GM10248 (cell line): Measurements from ENCODE around the gene TRMT11.
A peak's percentile ranks its signal among the peaks of the same experiment; 100 is the strongest.

ENCODE experiments used
- CTCF ChIA-PET: fragments of 300-600 bp; sonication (Branson Sonifier 250); formaldehyde crosslinking; extraction: SDS; loops from one replicate; lab custom pipeline; 2021; ENCODE audit warnings: antibody characterized with exemption; lab: Yijun Ruan, JAX
- POLR2A ChIA-PET: fragments of 350-650 bp; sonication (Branson Sonifier 250); formaldehyde crosslinking; extraction: SDS; loops from one replicate; lab custom pipeline; 2020; ENCODE audit warnings: antibody characterized with exemption; lab: Yijun Ruan, JAX
- DNase-seq: peaks from one replicate; pipeline ENCODE4 v3.0.0; 2012; ENCODE audit errors: extremely low spot score
- TF ChIP-seq, protein P1 (sequence below): IDR thresholded peaks from 2 replicates; pipeline ENCODE4 v1.5.1; 2012; ENCODE audit warnings: mild to moderate bottlenecking, low read depth; ENCODE audit errors: extremely low read depth, missing control alignments, control extremely low read depth

TRMT11 gene

DNA sequence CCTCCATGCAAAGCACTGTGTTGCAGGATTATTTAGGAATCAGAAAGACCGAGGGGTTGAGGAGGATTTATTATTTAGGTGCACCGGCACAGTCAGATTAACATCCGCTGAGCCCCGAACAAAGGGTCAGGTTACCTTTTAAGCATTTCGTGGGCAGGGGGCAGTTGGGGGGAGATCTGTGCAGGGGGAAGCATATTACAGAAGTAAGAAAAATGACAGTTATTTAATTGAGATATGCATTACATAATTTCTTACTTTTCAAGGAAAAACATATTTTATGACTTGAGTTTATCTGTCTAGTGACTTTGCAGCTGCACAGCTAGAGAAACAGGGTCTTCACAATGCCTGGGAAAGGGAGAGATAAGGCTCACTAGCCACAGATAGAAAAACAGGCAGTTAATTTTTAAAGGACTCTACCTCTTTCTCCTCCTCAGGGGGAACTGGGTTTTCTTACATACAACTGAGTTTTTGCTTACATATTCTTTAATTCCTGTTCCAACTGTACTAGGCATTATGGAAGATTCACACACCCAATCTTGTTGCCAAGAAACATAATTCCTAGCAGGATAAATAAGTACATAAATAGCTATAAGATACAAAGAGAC lies 31.5 kb upstream of the TRMT11 start:
- ChIA-PET CTCF (interaction anchor here (1.0 to 12.1 kb wide), 12 partner anchors 9 to 191 kb away, joined by 3 to 241 read pairs (median 10); partner anchors contain the start of genes NCOA7 and TRMT11), POLR2A (no interaction called here)
- DNase-seq = no peak
- TF ChIP-seq, protein P1, sequence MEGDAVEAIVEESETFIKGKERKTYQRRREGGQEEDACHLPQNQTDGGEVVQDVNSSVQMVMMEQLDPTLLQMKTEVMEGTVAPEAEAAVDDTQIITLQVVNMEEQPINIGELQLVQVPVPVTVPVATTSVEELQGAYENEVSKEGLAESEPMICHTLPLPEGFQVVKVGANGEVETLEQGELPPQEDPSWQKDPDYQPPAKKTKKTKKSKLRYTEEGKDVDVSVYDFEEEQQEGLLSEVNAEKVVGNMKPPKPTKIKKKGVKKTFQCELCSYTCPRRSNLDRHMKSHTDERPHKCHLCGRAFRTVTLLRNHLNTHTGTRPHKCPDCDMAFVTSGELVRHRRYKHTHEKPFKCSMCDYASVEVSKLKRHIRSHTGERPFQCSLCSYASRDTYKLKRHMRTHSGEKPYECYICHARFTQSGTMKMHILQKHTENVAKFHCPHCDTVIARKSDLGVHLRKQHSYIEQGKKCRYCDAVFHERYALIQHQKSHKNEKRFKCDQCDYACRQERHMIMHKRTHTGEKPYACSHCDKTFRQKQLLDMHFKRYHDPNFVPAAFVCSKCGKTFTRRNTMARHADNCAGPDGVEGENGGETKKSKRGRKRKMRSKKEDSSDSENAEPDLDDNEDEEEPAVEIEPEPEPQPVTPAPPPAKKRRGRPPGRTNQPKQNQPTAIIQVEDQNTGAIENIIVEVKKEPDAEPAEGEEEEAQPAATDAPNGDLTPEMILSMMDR = no peak

DNA sequence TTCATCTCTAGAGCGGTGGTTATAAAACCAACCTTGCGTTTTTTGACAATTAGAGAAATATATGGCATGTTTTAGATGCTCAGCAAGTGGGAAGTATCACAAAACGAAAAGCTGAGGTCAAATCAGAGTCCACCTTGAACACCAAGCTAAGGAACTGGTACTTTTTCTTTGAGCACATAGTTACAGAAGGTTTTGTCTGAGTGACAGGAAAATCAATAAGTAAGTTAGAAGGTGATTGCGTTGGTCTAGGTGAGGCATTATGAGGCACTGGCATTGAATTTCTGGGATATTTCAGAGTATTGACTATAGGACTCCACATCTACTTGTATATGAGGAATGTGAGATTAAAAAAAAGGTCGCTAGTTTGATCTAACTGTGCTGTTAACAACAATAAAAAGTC lies 30.4 kb upstream of the TRMT11 start:
- no peak for DNase-seq
- ChIA-PET CTCF (interaction anchor here (0.6 to 12.1 kb wide), 65 partner anchors 9 to 652 kb away, joined by 3 to 241 read pairs (median 4); partner anchors contain the start of genes NCOA7 and TRMT11), POLR2A (no interaction called here)
- TF ChIP-seq, protein P1 = no peak

DNA sequence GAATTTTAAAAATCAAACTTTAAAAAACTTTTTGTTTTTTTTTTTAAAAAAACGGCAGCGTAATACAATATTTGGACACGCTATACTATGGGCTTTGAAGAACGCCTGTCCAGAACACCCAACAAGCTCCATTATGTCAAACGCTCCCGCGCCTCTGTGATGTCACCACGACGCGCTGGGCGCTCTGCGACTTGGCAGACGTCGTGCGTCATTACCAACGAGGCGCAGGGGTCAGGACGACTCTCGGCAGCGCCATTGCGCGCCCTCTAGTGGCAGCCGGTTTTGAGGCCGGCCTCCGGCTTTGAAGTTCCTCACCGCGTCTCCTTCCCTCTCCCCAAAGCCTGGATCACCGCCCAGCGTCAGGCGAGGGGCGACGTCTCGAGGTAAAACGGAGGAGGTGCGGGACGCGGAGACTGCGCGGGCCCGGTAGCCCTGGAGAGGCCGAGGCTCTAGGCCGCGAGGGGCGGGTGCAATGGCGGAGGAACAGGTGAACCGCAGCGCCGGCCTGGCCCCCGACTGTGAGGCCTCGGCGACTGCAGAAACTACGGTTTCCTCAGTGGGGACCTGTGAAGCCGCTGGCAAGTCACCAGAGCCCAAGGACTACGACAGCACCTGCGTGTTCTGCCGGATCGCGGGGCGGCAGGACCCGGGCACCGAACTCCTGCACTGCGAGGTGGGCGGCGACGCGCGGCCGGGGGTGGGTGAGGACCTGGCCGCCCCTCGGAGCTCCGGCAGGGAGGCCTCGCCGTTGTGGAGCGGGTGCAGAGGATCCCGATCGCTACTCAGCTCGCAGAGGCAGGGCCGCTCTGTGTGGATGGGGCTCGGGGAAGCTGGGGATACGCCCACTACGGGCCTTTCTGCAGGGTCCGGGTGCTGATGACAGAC lies 29.6 kb upstream of the TRMT11 start, which contains the start of gene HINT3:
TSS of gene HINT3 (plus strand) at position 265 of the 885 bp plus-strand sequence. CDS start at position 473, 208 bp downstream.
- POLR2A ChIA-PET = interaction anchor here (0.5 to 1.0 kb wide), 2 partner anchors 19 to 134 kb away, joined by 3 to 9 read pairs; no protein-coding TSS in a partner anchor

DNA sequence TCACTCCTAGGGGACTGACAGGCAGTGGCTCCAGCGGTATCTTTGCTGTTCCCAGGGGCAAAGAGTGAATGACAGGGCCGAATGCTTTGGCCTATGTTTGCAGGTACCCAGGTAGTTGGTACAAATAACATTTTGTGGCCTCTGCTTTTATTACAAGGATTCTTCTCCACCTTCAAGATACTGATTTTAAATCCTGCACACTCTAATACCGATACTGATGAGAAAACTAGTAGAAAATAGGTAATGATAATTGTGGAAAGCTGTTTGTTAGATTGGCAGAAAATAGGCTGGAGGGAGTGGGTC lies 29.0 kb upstream of the TRMT11 start:
- ChIA-PET POLR2A (interaction anchor here (1.0 kb wide), 1 partner anchor 18 kb away, joined by 3 read pairs; no protein-coding TSS in a partner anchor), CTCF (interaction anchor here (0.7 to 12.1 kb wide), 30 partner anchors 12 to 659 kb away, joined by 3 to 241 read pairs (median 6); partner anchors contain the start of genes NCOA7 and TRMT11)
- TF ChIP-seq, protein P1 = no peak
- DNase-seq = no peak

More for the DNA sequence above, 29.6 kb upstream of the TRMT11 start, which contains the start of gene HINT3:
- CTCF ChIA-PET = interaction anchor here (0.6 to 12.1 kb wide), 75 partner anchors 8 to 659 kb away, joined by 3 to 241 read pairs (median 4); partner anchors contain the start of genes NCOA7 and TRMT11
- TF ChIP-seq, protein P1 = peak; percentile 94
- DNase-seq = peak; percentile 95

DNA sequence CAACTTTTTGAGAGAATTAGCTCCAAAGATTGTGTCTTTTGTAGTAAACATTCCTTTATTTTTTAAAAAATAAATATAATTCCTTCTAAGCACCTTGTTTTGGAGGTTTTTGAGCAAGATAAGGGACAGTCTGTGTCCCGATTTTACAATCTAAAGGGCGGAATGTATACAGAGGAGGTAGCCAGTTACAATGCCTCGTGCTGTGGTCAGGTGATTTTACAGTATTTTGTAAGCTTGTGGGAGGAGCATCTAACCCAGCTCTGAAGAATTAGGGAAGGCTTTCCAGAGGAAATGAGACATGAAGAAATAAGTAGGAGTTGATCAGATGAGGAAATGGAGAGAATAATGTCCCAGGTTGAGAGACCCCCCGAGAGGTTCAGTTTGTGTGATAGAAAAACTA lies 28.5 kb upstream of the TRMT11 start:
- ChIA-PET CTCF (interaction anchor here (0.8 to 12.1 kb wide), 18 partner anchors 12 to 645 kb away, joined by 3 to 241 read pairs (median 16); partner anchors contain the start of genes NCOA7 and TRMT11), POLR2A (no interaction called here)
- DNase-seq = peak; percentile 28

DNA sequence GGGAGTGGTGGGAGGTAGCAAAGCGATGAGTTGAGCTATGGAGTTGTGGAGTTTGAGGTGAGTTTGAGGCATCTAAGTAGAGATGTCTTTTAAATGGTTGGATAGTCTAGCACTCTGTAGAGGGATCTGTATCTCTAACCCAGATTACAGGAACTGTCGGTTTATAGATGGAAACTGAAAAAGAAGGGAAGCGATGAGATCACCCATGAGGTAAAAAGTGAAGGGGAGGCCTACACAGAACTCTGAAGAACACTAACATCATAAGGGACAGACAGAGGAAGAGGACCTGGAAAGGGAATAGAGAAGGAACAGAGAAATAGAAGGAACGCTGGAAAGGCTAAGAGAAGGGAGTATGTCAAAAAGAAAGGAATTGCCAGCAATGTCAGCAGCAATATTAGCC lies 27.3 kb upstream of the TRMT11 start:
- POLR2A ChIA-PET = interaction anchor here (0.5 kb wide), 1 partner anchor 54 kb away, joined by 4 read pairs; no protein-coding TSS in a partner anchor
- CTCF ChIA-PET = interaction anchor here (1.6 to 12.1 kb wide), 6 partner anchors 10 to 645 kb away, joined by 4 to 241 read pairs (median 44); partner anchors contain the start of gene NCOA7
- TF ChIP-seq, protein P1 = no peak
- no peak for DNase-seq

More for the DNA sequence above, 28.5 kb upstream of the TRMT11 start:
- TF ChIP-seq, protein P1 = no peak
